Measurements from ENCODE around the gene CALR3.

CALR3 gene

GRCh38 chr19:16441661-16442162 lies 54.3 kb downstream of the CALR3 start:
- intact Hi-C loops (cut with DNase I; ENCODE audit: low total_unique reads), result no loop called here
- H3K36me3 ChIP-seq, result peaks cover 13 to 28% (median 19%) of the 10 kb centered on the region in 3 donors
- no peak for DNase-seq
- no peak overlapping the region for H3K27ac ChIP-seq
- H3K4me3 ChIP-seq, result no peak overlapping the region
- H3K4me1 ChIP-seq, result peaks cover 4 to 30% (median 14%) of the 10 kb centered on the region in 4 donors
- no peaks in the 10 kb centered on the region for H3K9me3 ChIP-seq
- TF ChIP-seq, protein P1, sequence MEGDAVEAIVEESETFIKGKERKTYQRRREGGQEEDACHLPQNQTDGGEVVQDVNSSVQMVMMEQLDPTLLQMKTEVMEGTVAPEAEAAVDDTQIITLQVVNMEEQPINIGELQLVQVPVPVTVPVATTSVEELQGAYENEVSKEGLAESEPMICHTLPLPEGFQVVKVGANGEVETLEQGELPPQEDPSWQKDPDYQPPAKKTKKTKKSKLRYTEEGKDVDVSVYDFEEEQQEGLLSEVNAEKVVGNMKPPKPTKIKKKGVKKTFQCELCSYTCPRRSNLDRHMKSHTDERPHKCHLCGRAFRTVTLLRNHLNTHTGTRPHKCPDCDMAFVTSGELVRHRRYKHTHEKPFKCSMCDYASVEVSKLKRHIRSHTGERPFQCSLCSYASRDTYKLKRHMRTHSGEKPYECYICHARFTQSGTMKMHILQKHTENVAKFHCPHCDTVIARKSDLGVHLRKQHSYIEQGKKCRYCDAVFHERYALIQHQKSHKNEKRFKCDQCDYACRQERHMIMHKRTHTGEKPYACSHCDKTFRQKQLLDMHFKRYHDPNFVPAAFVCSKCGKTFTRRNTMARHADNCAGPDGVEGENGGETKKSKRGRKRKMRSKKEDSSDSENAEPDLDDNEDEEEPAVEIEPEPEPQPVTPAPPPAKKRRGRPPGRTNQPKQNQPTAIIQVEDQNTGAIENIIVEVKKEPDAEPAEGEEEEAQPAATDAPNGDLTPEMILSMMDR (IDR thresholded peaks at IDR 0.05), result no peak
- no peaks in the 10 kb centered on the region for H3K27me3 ChIP-seq

DNA sequence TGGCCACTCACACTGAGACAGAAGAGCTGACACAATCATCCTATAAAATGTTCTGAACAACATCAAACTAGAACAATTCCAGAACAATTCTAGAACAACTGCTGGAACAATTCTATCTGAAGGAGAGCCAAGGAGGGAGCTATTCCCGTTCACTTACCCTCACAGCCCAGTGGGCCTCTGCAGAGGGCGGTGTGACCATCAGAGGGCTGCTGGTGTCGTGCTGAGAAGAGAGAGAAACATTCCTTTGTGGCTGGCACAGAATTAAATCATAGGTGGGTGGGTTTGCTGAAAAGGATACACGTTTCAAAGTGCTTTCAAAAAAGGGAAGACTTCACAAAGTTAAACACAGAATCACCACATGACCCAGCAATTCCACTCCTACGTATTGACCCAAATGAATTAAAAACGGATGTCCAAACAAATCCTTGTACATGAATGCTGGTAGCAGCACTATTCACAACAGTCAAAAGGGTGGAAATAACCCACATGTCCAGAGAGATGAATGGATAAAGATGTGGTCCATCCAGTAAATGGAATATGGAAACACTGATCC lies 59.1 kb downstream of the CALR3 start:
- H3K27me3 ChIP-seq, result no peaks in the 10 kb centered on the region
- intact Hi-C loops (cut with DNase I; ENCODE audit: low total_unique reads), result no loop called here
- H3K4me3 ChIP-seq, result no peak overlapping the region
- peaks cover 0 to 35% (median 10%) of the 10 kb centered on the region in 4 donors for H3K4me1 ChIP-seq
- TF ChIP-seq, protein P1 (IDR thresholded peaks at IDR 0.05), result no peak
- no peaks in the 10 kb centered on the region for H3K9me3 ChIP-seq
- DNase-seq, result no peak
- H3K27ac ChIP-seq, result peak overlapping the region; percentile 49 to 56
- H3K36me3 ChIP-seq, result peaks cover 35 to 75% (median 49%) of the 10 kb centered on the region in 3 donors

GRCh38 chr19:16435999-16436650 lies 59.8 kb downstream of the CALR3 start:
- peaks cover 0 to 35% (median 9%) of the 10 kb centered on the region in 4 donors for H3K4me1 ChIP-seq
- intact Hi-C loops (cut with DNase I; ENCODE audit: low total_unique reads), result no loop called here
- H3K27me3 ChIP-seq, result no peaks in the 10 kb centered on the region
- peaks cover 42 to 77% (median 54%) of the 10 kb centered on the region in 3 donors for H3K36me3 ChIP-seq
- TF ChIP-seq, protein P1 (IDR thresholded peaks at IDR 0.05), result no peak
- peak overlapping the region; percentile 49 to 56 for H3K27ac ChIP-seq
- no peak overlapping the region for H3K4me3 ChIP-seq
- H3K9me3 ChIP-seq, result no peaks in the 10 kb centered on the region
- no peak for DNase-seq

GRCh38 chr19:16435238-16435917 lies 60.6 kb downstream of the CALR3 start:
- peak in 1 of 2 donors; percentile 72 for DNase-seq
- TF ChIP-seq, protein P1 (IDR thresholded peaks at IDR 0.05), result no peak
- H3K4me3 ChIP-seq, result no peak overlapping the region
- H3K4me1 ChIP-seq, result peaks cover 0 to 27% (median 6%) of the 10 kb centered on the region in 4 donors
- H3K27me3 ChIP-seq, result no peaks in the 10 kb centered on the region
- intact Hi-C loops (cut with DNase I; ENCODE audit: low total_unique reads), result no loop called here
- H3K36me3 ChIP-seq, result peaks cover 48 to 77% (median 55%) of the 10 kb centered on the region in 3 donors
- no peaks in the 10 kb centered on the region for H3K9me3 ChIP-seq
- peak overlapping the region; percentile 49 to 56 for H3K27ac ChIP-seq

DNA sequence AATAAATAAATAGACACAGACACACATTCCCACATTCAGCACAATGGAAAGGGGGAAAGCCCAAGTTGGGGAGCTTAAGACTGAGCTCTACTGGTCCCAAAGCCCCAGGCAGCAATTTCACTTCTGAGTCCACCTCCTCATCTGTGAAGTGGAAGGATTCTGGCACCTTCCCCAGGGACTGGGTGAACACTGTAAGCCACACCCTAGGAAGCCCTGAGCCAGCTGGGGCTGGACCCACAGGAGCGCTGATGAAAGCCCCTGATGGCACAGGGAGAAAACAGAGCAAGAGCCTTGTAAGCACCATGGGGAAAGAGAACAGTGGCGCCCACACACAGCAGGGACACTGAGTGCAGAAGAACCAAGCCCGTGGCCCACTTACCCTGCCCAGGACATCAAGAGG lies 62.0 kb downstream of the CALR3 start:
- DNase-seq, result no peak
- intact Hi-C loops (cut with DNase I; ENCODE audit: low total_unique reads), result no loop called here
- no peak overlapping the region for H3K4me3 ChIP-seq
- peaks cover 0 to 19% (median 9%) of the 10 kb centered on the region in 4 donors for H3K4me1 ChIP-seq
- TF ChIP-seq, protein P1 (IDR thresholded peaks at IDR 0.05), result no peak
- no peaks in the 10 kb centered on the region for H3K9me3 ChIP-seq
- H3K36me3 ChIP-seq, result peaks cover 50 to 90% (median 60%) of the 10 kb centered on the region in 3 donors
- H3K27me3 ChIP-seq, result no peaks in the 10 kb centered on the region
- H3K27ac ChIP-seq, result peak overlapping the region in 1 of 2 donors; percentile 56
